HG03460 (cell line): ENCODE results near the gene PRSS56.
A peak's percentile ranks its signal among the peaks of the same experiment; 100 is the strongest.

Experiments
- ATAC-seq: cut with Tn5 transposase; IDR thresholded peaks from one replicate; pipeline ENCODE4 v1.9.1; 2021; ENCODE audit not compliant: unreplicated experiment

Gene PRSS56

DNA sequence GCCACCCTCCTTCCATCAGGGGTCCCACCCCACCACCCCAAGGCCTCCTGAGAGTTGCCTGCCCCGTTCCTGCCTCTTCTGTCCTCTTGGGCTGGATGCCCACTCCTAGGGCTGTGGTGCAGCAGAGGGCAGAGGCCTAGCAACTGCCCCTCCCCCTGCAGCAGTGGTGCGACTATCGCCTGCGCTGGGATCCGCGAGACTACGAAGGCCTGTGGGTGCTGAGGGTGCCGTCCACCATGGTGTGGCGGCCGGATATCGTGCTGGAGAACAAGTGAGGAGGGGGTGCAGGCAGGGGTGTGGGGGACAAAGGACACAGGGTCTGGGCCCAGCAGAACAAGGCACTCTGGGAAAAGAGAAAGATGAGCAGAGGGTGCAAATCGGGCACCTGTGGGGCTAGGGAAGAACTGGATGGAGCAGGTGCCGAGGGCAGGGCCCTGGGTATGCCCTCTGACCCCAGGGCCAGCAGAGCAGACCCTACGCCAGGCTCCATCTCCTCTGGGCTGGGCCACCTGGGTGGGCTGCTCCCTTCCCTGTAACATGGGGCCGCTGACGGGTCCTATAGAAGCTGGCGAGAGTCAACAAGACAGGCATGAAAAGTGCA lies 20.4 kb downstream of the PRSS56 start:
- ATAC-seq, result no peak

- ATAC-seq, result no peak
Measured at GRCh38 chr2:232541195-232541960, 21.2 kb downstream of the PRSS56 start.

DNA sequence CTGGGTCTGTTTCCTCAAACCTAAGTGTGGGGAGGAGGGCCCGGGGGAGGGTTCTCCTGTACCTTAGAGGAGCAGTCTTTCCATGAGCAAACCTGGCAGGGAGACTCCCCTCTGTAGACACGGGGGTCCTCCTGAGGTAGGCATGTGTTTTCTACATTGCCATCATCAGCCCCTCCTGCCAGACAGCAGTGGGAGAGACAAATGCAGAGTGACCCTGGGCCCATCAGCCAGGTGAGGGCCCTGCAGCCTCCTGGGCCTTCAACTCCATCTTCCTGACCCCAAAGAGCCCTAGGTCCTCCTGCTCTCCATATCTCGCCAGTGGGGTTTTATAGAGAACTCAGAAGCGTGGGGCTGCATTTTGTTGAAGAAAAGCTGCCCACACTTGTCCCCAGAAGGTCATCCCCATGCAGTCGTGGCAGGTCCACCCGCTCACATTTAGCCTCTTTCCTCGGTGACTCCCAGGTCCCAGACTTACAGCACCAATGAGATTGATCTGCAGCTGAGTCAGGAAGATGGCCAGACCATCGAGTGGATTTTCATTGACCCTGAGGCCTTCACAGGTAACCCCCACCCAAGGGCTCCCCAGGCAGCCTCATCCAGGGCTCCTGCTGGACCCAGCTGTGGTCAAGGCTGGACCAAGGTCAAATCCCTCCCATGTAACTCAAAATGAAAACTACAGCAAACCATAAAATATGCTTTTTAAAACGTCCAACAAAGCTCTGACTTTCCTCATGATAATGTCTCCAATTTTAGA lies 21.9 kb downstream of the PRSS56 start:
- no peak for ATAC-seq

GRCh38 chr2:232542715-232543467 lies 22.7 kb downstream of the PRSS56 start:
- ATAC-seq, result no peak

- ATAC-seq, result no peak
Measured at GRCh38 chr2:232543491-232543890, 23.3 kb downstream of the PRSS56 start.

DNA sequence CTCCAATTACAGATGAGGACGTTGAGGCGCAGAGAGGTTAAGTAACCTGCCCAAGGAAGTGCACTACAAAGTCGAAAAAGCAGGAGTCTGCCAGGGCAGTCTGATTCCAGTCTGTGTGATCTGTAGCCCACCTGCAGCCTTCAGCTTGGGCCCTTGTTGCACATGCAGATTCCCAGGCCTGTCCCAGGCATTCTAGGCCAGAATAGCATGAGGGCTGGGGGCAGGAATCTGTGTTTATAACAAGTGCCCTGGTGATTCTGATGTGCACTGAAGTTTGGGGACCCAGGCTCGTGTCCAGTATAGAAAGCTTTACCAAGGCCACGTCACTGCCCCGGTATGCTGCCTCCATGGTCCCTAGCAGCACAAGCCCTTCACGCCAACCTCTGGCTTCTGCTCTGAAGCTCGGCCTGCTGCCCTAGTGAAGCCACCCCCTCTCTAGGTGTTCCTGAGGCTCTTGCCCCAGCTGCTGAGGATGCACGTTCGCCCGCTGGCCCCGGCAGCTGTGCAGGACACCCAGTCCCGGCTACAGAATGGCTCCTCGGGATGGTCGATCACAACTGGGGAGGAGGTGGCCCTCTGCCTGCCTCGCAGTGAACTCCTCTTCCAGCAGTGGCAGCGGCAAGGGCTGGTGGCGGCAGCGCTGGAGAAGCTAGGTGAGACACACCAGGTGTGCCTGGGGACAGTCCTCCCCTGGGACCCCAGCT lies 23.9 kb downstream of the PRSS56 start:
- no peak for ATAC-seq

DNA sequence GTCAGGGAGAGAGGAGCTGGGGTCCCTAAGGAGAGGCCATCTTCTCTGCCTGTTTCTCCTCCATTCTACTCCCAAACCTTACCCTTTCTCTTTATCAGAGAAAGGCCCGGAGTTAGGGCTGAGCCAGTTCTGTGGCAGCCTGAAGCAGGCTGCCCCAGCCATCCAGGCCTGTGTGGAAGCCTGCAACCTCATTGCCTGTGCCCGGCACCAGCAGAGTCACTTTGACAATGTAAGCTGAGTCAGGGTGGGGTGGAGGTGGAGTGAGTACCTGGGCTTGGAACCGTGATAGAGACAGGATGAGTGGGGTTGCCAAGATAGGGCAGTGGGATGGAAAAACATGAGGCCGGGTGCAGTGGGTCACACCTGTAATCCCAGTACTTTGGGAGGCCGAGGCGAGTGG lies 24.5 kb downstream of the PRSS56 start:
- no peak for ATAC-seq

- ATAC-seq, result no peak
Measured at GRCh38 chr2:232545511-232546375, 25.6 kb downstream of the PRSS56 start.

DNA sequence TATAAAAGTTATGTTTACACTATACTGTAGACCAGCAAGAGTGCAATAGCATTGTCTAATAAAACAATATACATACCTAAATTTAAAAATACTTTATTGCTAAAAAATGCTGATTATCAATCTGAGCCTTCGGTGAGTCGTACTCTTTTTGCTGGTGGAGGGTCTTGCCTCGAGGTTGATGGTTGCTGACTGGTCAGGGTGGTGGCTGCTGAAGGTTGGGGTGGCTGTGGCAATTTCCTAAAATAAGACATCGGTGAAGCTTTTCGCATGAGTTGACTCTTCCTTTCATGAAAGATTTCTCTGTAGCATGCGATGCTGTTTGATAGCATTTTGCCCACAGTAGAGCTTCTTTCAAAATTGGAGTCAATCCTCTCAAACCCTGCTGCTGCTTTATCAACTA lies 27.8 kb downstream of the PRSS56 start:
- ATAC-seq, result no peak

DNA sequence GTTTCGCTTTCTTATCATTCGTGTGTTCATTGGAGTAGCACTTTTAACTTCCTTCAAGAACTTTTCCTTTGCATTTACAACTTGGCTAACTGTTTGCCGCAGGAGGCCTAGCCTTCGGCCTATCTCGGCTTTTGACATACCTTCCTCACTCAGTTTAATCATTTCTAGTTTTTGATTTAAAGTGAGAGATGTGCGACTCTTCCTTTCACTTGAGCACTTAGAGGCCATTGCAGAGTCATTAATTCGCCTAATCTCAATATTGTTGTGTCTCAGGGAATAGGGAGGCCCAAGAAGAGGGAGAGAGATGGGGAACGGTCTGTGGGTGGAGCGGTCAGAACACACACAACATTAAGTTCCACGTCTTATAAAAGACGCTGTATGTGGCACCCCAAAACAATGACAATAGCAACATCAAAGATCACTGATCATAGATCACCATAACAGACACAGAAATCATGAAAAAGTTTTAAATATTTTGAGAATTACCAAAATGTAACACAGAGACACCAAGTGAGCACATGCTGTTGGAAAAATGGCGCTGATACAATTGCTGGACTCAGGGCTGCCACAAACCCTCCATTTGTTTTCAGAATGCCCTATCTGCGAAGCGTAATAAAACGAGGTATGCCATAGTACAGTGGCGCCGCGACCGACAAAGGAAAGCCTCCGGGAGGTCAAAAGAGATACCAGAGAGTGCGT lies 29.6 kb downstream of the PRSS56 start:
- ATAC-seq, result no peak

GRCh38 chr2:232550354-232551249 lies 30.4 kb downstream of the PRSS56 start, which contains the start of the genes EIF4E2 and TIGD1:
Gene EIF4E2, plus strand, starts transcription at chr2:232550689. Its CDS starts 36 bp downstream, at chr2:232550725.
Gene TIGD1, minus strand, starts transcription at chr2:232550557. Its CDS starts 675 bp downstream, at chr2:232549882.
- ATAC-seq, result peak; percentile 95

DNA sequence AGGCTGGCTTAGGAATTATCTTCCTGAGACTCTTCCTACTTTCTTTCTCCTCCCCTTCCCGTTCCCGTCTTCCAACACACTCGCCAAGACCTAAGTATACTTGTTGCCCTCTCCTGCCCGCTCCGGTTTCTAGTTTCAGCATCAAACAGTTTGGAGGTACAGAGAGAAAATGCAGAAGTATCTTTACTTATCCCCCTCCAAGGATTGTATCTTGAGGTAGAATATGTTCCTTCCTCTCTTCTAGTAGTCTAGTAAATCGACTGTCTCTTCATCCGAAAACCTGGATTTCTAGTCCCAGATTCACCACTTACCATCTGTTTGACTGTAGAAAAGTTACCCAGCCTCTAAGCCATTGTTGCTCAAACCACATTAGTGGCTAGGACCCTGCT lies 31.1 kb downstream of the PRSS56 start:
- ATAC-seq, result no peak

GRCh38 chr2:232551776-232552175 lies 31.6 kb downstream of the PRSS56 start:
- ATAC-seq, result no peak

GRCh38 chr2:232556426-232556825 lies 36.2 kb downstream of the PRSS56 start:
- ATAC-seq, result no peak

DNA sequence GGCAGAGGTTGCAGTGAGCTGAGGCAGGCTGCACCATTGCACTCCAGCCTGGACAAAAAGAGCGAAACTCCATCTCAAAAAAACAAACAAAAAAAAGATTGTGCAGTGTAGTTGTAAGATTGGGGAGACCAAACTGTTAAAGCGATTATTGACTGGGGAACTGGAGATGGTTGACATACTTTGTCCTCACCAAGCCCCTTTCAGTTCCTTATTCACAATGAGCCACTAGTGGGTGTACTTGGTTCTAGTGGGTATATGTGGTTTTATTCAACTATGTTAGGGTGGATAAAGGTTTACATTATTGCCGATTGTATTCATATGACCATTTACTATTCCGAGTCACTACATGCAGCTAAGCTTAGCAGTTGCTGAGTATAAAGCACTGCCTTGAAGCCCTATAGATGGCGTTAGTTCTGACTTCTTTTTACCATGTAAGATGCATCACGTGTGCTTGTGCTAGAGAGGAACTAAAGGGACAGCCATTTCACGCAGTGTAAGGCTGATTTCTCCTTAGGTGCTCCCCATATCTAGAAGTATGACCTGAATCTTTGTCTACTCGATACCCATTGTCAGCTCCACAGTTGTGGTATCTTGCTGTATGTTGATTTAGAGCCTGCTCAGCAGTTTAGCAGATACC lies 42.4 kb downstream of the PRSS56 start:
- ATAC-seq, result no peak

DNA sequence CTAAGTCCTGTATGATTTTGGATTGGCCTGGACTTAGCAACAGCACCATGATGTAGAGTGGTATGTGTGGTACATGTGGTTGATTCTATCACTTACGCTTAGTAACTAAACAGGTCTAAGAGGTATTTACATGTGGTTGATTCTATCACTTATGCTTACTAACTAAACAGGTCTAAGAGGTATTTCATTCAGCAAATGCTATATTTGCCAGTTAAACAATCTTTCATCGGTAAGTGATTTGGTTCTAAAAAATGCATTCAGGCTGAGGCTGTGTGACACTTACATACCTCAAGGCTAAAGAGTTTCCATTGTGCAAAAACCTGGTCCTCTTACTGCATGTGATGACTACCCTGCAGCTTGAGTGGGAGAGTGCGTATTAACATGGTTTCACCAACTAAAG lies 43.4 kb downstream of the PRSS56 start:
- no peak for ATAC-seq

DNA sequence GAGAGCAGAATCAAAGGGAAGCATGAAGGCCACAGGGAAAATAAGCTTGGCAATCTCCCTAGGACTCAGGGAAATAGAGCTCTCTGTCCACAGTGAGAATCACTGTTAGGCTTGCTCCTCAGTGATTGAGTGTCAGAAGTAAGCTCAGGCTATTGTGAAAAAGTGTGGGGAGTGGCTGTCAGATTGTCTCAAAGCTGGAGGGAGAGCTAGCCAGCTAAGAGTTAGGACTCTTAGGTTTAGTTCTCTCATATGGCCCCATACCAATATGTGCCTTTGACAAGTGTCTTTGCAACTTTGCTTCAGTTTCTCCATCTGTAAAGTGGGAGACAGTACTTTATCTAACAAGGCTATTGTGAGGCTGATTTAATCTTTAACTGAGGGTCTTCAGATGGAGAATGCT lies 47.5 kb downstream of the PRSS56 start:
- no peak for ATAC-seq

DNA sequence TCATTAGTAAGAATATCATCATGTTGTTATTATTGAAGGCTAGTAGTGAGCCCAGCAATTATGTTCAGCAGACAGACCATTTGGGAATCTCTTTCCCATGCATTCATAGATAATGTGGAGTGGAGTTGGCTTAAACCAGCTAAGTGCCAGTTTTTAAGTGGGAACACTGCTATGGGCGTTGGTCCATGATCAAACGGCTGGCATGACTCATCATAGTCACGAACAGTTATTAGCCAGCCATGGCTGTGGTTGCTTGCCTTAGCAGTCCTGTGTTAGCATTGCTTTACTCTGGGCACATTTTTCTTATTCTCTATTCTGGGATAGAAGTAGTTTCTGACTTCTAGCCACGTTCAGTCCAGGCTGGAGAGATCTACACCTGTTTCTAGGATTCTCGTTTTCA lies 48.0 kb downstream of the PRSS56 start:
- no peak for ATAC-seq
